ENCODE results near the gene IGSF11. TPM values are rescaled to one million over a fixed set of nuclear protein-coding genes. Genes with fewer than 3 reads are reported as not detected.

IGSF11 gene
- polyA plus RNA-seq, 1 donor (not counting 4 experiments of a cell fraction or from before 2014, with no cell fraction given), result 0.68 TPM

GRCh38 chr3:119063471-119063870 is 28.8 kb upstream of the IGSF11 start:
- no peak overlapping the region for H3K27ac ChIP-seq (ENCODE audit: control insufficient read depth, insufficient read depth, low read length)
- no peak overlapping the region for H3K4me2 ChIP-seq (ENCODE audit: control insufficient read depth, extremely low read depth, insufficient read depth, low read depth, low read length)
- no peaks in the 10 kb centered on the region for H3K9me3 ChIP-seq (ENCODE audit: control insufficient read depth, low read depth, low read length)
- no peaks in the 10 kb centered on the region for H4K20me1 ChIP-seq (ENCODE audit: control insufficient read depth, extremely low read depth, insufficient read depth, low read length)
- H3K9me1 ChIP-seq (ENCODE audit: control insufficient read depth, extremely low read depth, insufficient read depth, low read length), result no peaks in the 10 kb centered on the region
- no peaks in the 10 kb centered on the region for H3K27me3 ChIP-seq (ENCODE audit: control insufficient read depth, extremely low read depth, insufficient read depth, low read length)
- H3K9ac ChIP-seq (ENCODE audit: control insufficient read depth, extremely low read depth, insufficient read depth, low read length), result no peak overlapping the region
- no peaks in the 10 kb centered on the region for H3K4me1 ChIP-seq (ENCODE audit: control insufficient read depth, extremely low read depth, insufficient read depth, low read length)
- dilution Hi-C loops (cut with MboI; ENCODE audit: extremely low pct_ligation_motif_present, low sequenced_read_pairs), result no loop called here
- DNase-seq (ENCODE audit: low read depth, low spot score) (no peak), FAIRE-seq (no peak)
- H3K4me3 ChIP-seq (ENCODE audit: control insufficient read depth in 2 of 3, extremely low read depth in 1 of 3, insufficient read depth in 2 of 3, low read depth in 1 of 3, low read length in 3 of 3), result no peak overlapping the region
- no peak overlapping the region for H2AFZ ChIP-seq (ENCODE audit: control insufficient read depth, low read length)
- TF ChIP-seq EZH2 (IDR thresholded peaks at IDR 0.05; ENCODE audit: low read length) (no peak), CTCF (optimal IDR thresholded peaks at IDR 0.05 in 1 of 3, IDR thresholded peaks at IDR 0.05 in 1 of 3, conservative IDR thresholded peaks at IDR 0.05 in 1 of 3; ENCODE audit: extremely low read depth in 1 of 3, insufficient read depth in 2 of 3, low read length in 3 of 3) (no peak)
- no peaks in the 10 kb centered on the region for H3K79me2 ChIP-seq (ENCODE audit: control insufficient read depth, insufficient read depth, low read length)
- H3K36me3 ChIP-seq (ENCODE audit: control insufficient read depth in 2 of 2, extremely low read depth in 1 of 2, insufficient read depth in 2 of 2, low read length in 2 of 2), result no peaks in the 10 kb centered on the region

- no peaks in the 10 kb centered on the region for H3K27me3 ChIP-seq (ENCODE audit: control insufficient read depth, extremely low read depth, insufficient read depth, low read length)
- no peak overlapping the region for H2AFZ ChIP-seq (ENCODE audit: control insufficient read depth, low read length)
- no peak overlapping the region for H3K9ac ChIP-seq (ENCODE audit: control insufficient read depth, extremely low read depth, insufficient read depth, low read length)
- FAIRE-seq (no peak), DNase-seq (ENCODE audit: low read depth, low spot score) (no peak)
- H3K9me1 ChIP-seq (ENCODE audit: control insufficient read depth, extremely low read depth, insufficient read depth, low read length), result no peaks in the 10 kb centered on the region
- TF ChIP-seq CTCF (optimal IDR thresholded peaks at IDR 0.05 in 1 of 3, IDR thresholded peaks at IDR 0.05 in 1 of 3, conservative IDR thresholded peaks at IDR 0.05 in 1 of 3; ENCODE audit: extremely low read depth in 1 of 3, insufficient read depth in 2 of 3, low read length in 3 of 3) (no peak), EZH2 (IDR thresholded peaks at IDR 0.05; ENCODE audit: low read length) (no peak)
- no peaks in the 10 kb centered on the region for H3K79me2 ChIP-seq (ENCODE audit: control insufficient read depth, insufficient read depth, low read length)
- dilution Hi-C loops (cut with MboI; ENCODE audit: extremely low pct_ligation_motif_present, low sequenced_read_pairs), result no loop called here
- H3K27ac ChIP-seq (ENCODE audit: control insufficient read depth, insufficient read depth, low read length), result no peak overlapping the region
- H3K36me3 ChIP-seq (ENCODE audit: control insufficient read depth in 2 of 2, extremely low read depth in 1 of 2, insufficient read depth in 2 of 2, low read length in 2 of 2), result no peaks in the 10 kb centered on the region
- H3K4me1 ChIP-seq (ENCODE audit: control insufficient read depth, extremely low read depth, insufficient read depth, low read length), result no peaks in the 10 kb centered on the region
- no peak overlapping the region for H3K4me2 ChIP-seq (ENCODE audit: control insufficient read depth, extremely low read depth, insufficient read depth, low read depth, low read length)
- no peak overlapping the region for H3K4me3 ChIP-seq (ENCODE audit: control insufficient read depth in 2 of 3, extremely low read depth in 1 of 3, insufficient read depth in 2 of 3, low read depth in 1 of 3, low read length in 3 of 3)
- no peaks in the 10 kb centered on the region for H4K20me1 ChIP-seq (ENCODE audit: control insufficient read depth, extremely low read depth, insufficient read depth, low read length)
- no peaks in the 10 kb centered on the region for H3K9me3 ChIP-seq (ENCODE audit: control insufficient read depth, low read depth, low read length)
Measured at GRCh38 chr3:119062892-119063291, 28.2 kb upstream of the IGSF11 start.
